IMR-90 (cell line): ENCODE data around the gene MASP2. TPM values are rescaled to one million over a fixed set of nuclear protein-coding genes. Genes with fewer than 3 reads are reported as not detected.
A peak's percentile ranks its signal among the peaks of the same experiment; 100 is the strongest.

ENCODE experiments used
- ATAC-seq: fragments of 200-7000 bp; cut with Tn5 transposase; 2 replicates; pipeline ENCODE4 v1.9.1; 2020; ENCODE audit warnings: low read depth, mild to moderate bottlenecking, moderate library complexity
- BruUV-seq: library from RNA; stranded (reverse); fragments of 400-500 nt; replicated peaks from 2 replicates; lab custom pipeline; 2021; lab: Mats Ljungman, UMichigan
- CTCF ChIA-PET: fragments of 300-600 bp; formaldehyde crosslinking; extraction: SDS; loops from one replicate; lab custom pipeline; 2021; ENCODE audit warnings: antibody characterized with exemption; lab: Yijun Ruan, JAX
- POLR2A ChIA-PET: fragments of 300-600 bp; sonication (Branson Sonifier 250); formaldehyde crosslinking; loops from one replicate; lab custom pipeline; 2022; ENCODE audit warnings: antibody characterized with exemption; ENCODE audit not compliant: unreplicated experiment; lab: Charles Lee
- DNase-seq: peaks from one replicate; pipeline ENCODE4 v3.0.0; 2013
- H2AFZ ChIP-seq: replicated peaks from 2 replicates; pipeline ENCODE3; 2013; ENCODE audit warnings: low read length, mild to moderate bottlenecking; ENCODE audit not compliant: poor library complexity
- H2AK5ac ChIP-seq: 2 replicates; pipeline ENCODE4 v1.6.1; 2013; ENCODE audit warnings: low read depth, low read length, inconsistent platforms
- H2AK9ac ChIP-seq: replicated peaks from 2 replicates; pipeline ENCODE3; 2013; ENCODE audit warnings: mild to moderate bottlenecking, low read depth, low read length, moderate library complexity; ENCODE audit not compliant: poor library complexity
- H2BK120ac ChIP-seq: 2 replicates; pipeline ENCODE4 v1.6.1; 2013; ENCODE audit warnings: low read depth, low read length, inconsistent platforms
- H2BK15ac ChIP-seq: 3 replicates; pipeline ENCODE4 v1.6.1; 2013; ENCODE audit warnings: low read depth, low read length, inconsistent platforms
- H2BK20ac ChIP-seq: 2 replicates; pipeline ENCODE4 v1.6.1; 2013; ENCODE audit warnings: low read depth, mild to moderate bottlenecking, inconsistent platforms, low read length, moderate library complexity
- H2BK5ac ChIP-seq: 2 replicates; pipeline ENCODE4 v1.6.1; 2013; ENCODE audit warnings: mild to moderate bottlenecking, low read depth, low read length, inconsistent platforms; ENCODE audit not compliant: poor library complexity, severe bottlenecking
- H3K14ac ChIP-seq: replicated peaks from 2 replicates; pipeline ENCODE4 v1.6.1; 2013; ENCODE audit warnings: low read depth, low read length, inconsistent platforms
- H3K18ac ChIP-seq: 2 replicates; pipeline ENCODE4 v1.6.1; 2013; ENCODE audit warnings: low read depth, low read length, control low read depth
- H3K23ac ChIP-seq: 2 replicates; pipeline ENCODE4 v1.6.1; 2013; ENCODE audit warnings: low read depth, low read length, inconsistent platforms
- H3K27ac ChIP-seq: 2 replicates; pipeline ENCODE4 v1.5.1; 2013; ENCODE audit warnings: mild to moderate bottlenecking, control low read depth, low read length; ENCODE audit not compliant: insufficient read depth
- H3K27me3 ChIP-seq: 2 replicates; pipeline ENCODE4 v1.6.1; 2013; ENCODE audit warnings: low read length; ENCODE audit not compliant: control insufficient read depth, insufficient read depth
- H3K36me3 ChIP-seq: 2 replicates; pipeline ENCODE4 v1.6.1; 2013; ENCODE audit warnings: low read length, mixed read lengths; ENCODE audit not compliant: control insufficient read depth, insufficient read depth
- H3K4ac ChIP-seq: 2 replicates; pipeline ENCODE4 v1.6.1; 2013; ENCODE audit warnings: low read depth, low read length, inconsistent platforms
- H3K4me1 ChIP-seq: 2 replicates; pipeline ENCODE4 v1.6.1; 2013; ENCODE audit warnings: low read length, mixed read lengths; ENCODE audit not compliant: control insufficient read depth, insufficient read depth
- H3K4me2 ChIP-seq: 2 replicates; pipeline ENCODE4 v1.6.1; 2013; ENCODE audit warnings: low read depth, mild to moderate bottlenecking, control low read depth, low read length, moderate library complexity
- H3K4me3 ChIP-seq: 2 replicates; pipeline ENCODE4 v1.5.1; 2013; ENCODE audit warnings: low read depth, mild to moderate bottlenecking, control low read depth, low read length, moderate library complexity; ENCODE audit not compliant: insufficient read depth
- H3K56ac ChIP-seq: 2 replicates; pipeline ENCODE4 v1.6.1; 2013; ENCODE audit warnings: low read length, inconsistent platforms; ENCODE audit not compliant: insufficient read depth; ENCODE audit errors: extremely low read depth
- H3K79me1 ChIP-seq, 2 experiments: 2 replicates each; pipeline ENCODE4 v1.6.1; 2013; ENCODE audit warnings: low read length in 2 of 2, inconsistent platforms in 1 of 2, low read depth in 1 of 2
- H3K9ac ChIP-seq: 2 replicates; pipeline ENCODE4 v1.6.1; 2013; ENCODE audit warnings: low read depth, low read length, control low read depth
- H3K9me1 ChIP-seq: 2 replicates; pipeline ENCODE4 v1.6.1; 2013; ENCODE audit warnings: low read length, inconsistent platforms; ENCODE audit not compliant: insufficient read depth
- H3K9me3 ChIP-seq: 2 replicates; pipeline ENCODE4 v1.6.1; 2013; ENCODE audit warnings: low read length; ENCODE audit not compliant: control insufficient read depth, insufficient read depth
- H4K20me1 ChIP-seq: 2 replicates; pipeline ENCODE4 v1.6.1; 2013; ENCODE audit warnings: low read length, inconsistent platforms; ENCODE audit not compliant: insufficient read depth
- H4K5ac ChIP-seq: 2 replicates; pipeline ENCODE4 v1.6.1; 2013; ENCODE audit warnings: mild to moderate bottlenecking, low read depth, low read length, control low read depth
- H4K8ac ChIP-seq, 2 experiments: 2 replicates each; pipeline ENCODE4 v1.6.1; 2013; ENCODE audit warnings: low read depth in 2 of 2, low read length in 2 of 2, control low read depth in 1 of 2, inconsistent platforms in 1 of 2
- H4K91ac ChIP-seq: 2 replicates; pipeline ENCODE4 v1.6.1; 2013; ENCODE audit warnings: low read depth, low read length, inconsistent platforms; ENCODE audit not compliant: insufficient read depth
- BHLHE40 ChIP-seq: fragments of 150-350 bp; IDR thresholded peaks from 2 replicates; pipeline ENCODE4 v1.6.1; 2016; ENCODE audit warnings: mild to moderate bottlenecking, low read depth, low read length
- CEBPB ChIP-seq: IDR thresholded peaks from 2 replicates; pipeline ENCODE4 v1.6.1; 2012; ENCODE audit warnings: low read depth, low read length, improper control_type of control experiment
- CHD1 ChIP-seq: IDR thresholded peaks from 2 replicates; pipeline ENCODE4 v1.6.1; 2012; ENCODE audit warnings: low read depth, low read length, improper control_type of control experiment
- ELK1 ChIP-seq: fragments of 150-350 bp; IDR thresholded peaks from 2 replicates; pipeline ENCODE4 v1.6.1; 2016; ENCODE audit warnings: low read depth, mild to moderate bottlenecking, low read length, moderate library complexity, borderline replicate concordance
- FOS ChIP-seq: fragments of 150-350 bp; IDR thresholded peaks from 2 replicates; pipeline ENCODE4 v1.6.1; 2016; ENCODE audit warnings: low read depth, low read length
- MAFK ChIP-seq: IDR thresholded peaks from 2 replicates; pipeline ENCODE4 v1.6.1; 2012; ENCODE audit warnings: low read depth, low read length, improper control_type of control experiment
- MAZ ChIP-seq: IDR thresholded peaks from 2 replicates; pipeline ENCODE4 v1.6.1; 2012; ENCODE audit warnings: low read depth, mild to moderate bottlenecking, low read length, improper control_type of control experiment, moderate library complexity, borderline replicate concordance
- MXI1 ChIP-seq: IDR thresholded peaks from 2 replicates; pipeline ENCODE4 v1.6.1; 2012; ENCODE audit warnings: low read depth, mild to moderate bottlenecking, low read length, moderate library complexity, borderline replicate concordance
- NFE2L2 ChIP-seq: fragments of 150-350 bp; IDR thresholded peaks from 2 replicates; pipeline ENCODE4 v1.6.1; 2016; ENCODE audit warnings: low read depth, mild to moderate bottlenecking, low read length
- POLR2A ChIP-seq: IDR thresholded peaks from 2 replicates; pipeline ENCODE4 v1.6.1; 2012; ENCODE audit warnings: mild to moderate bottlenecking, low read depth, low read length
- RAD21 ChIP-seq: IDR thresholded peaks from 2 replicates; pipeline ENCODE4 v1.6.1; 2012; ENCODE audit warnings: low read length, improper control_type of control experiment
- RCOR1 ChIP-seq: IDR thresholded peaks from 2 replicates; pipeline ENCODE4 v1.6.1; 2012; ENCODE audit warnings: mild to moderate bottlenecking, low read length, improper control_type of control experiment; ENCODE audit not compliant: insufficient replicate concordance
- RFX5 ChIP-seq: IDR thresholded peaks from 2 replicates; pipeline ENCODE4 v1.8.0; 2012; ENCODE audit warnings: low read depth, mild to moderate bottlenecking, low read length, moderate library complexity
- SMC3 ChIP-seq: fragments of 150-350 bp; IDR thresholded peaks from 2 replicates; pipeline ENCODE4 v1.6.1; 2016; ENCODE audit warnings: low read depth, mild to moderate bottlenecking, antibody characterized with exemption, low read length, moderate library complexity
- USF2 ChIP-seq: fragments of 150-350 bp; IDR thresholded peaks from 2 replicates; pipeline ENCODE4 v1.6.1; 2017; ENCODE audit warnings: mild to moderate bottlenecking, antibody characterized with exemption, low read length, low read depth
- WGBS, 2 experiments: methylation state at CpG; one replicate each; pipeline versions ENCODE4 v1.1.5 to v1.1.7; 2013; ENCODE audit warnings: missing lambda C conversion rate in 2 of 2; ENCODE audit not compliant: insufficient read length in 1 of 2; ENCODE audit errors: extremely low coverage in 2 of 2; 5-methylcytosine and 5-hydroxymethylcytosine counted together
- dilution Hi-C: fragments of 300-500 bp; cut with HindIII; formaldehyde crosslinking; loops from one replicate; pipeline ENCODE4 v1.14.3; 2018; ENCODE audit warnings: low sequenced_read_pairs; ENCODE audit not compliant: unreplicated experiment
- in situ Hi-C: fragments of 300-500 bp; cut with MboI; formaldehyde crosslinking; loops from 3 replicates; pipeline ENCODE4 v1.14.3; 2019; ENCODE audit warnings: low sequenced_read_pairs, inconsistent platforms, mixed read lengths
- intact Hi-C: fragments of 100-400 bp; cut with micrococcal nuclease; formaldehyde crosslinking; loops from 2 replicates; pipeline ENCODE4 v1.10.0; 2022
- polyA plus RNA-seq, 3 experiments: library from polyadenylated mRNA; depleted of rRNA; stranded (reverse); fragments of >200 nt; gene quantifications; 2 replicates each; pipeline ENCODE4 v1.2.3, GENCODE V29; 2012; ENCODE audit warnings: low replicate concordance in 1 of 3
- total RNA-seq: library from RNA; depleted of rRNA; stranded (reverse); fragments of >200 nt; gene quantifications from 2 replicates; pipeline ENCODE4 v1.2.3, GENCODE V29; 2012

Gene MASP2
- total and polyA plus RNA-seq, 2 of the 4 experiments (the other 2 are of a cell fraction) = 0.03 TPM; not detected in 1

- TF ChIP-seq RCOR1 = no peak
- TF ChIP-seq RFX5 = no peak
- TF ChIP-seq CHD1 = peak; percentile 99; the same call in 1 of the 2 replicates
Observed at GRCh38 chr1:11012260-11013159, 34.5 kb downstream of the MASP2 start, which contains the start of gene TARDBP (continued).

GRCh38 chr1:11000526-11000925 is 46.5 kb downstream of the MASP2 start:
- ATAC-seq (no peak), DNase-seq (no peak)
- intact Hi-C loops = no loop called here
- BruUV-seq = no TSS peak
- H3K27me3 ChIP-seq = no peaks in the 10 kb centered on the region
- no peak overlapping the region for H3K14ac ChIP-seq
- H3K36me3 ChIP-seq = no peaks in the 10 kb centered on the region
- no peak overlapping the region for H4K8ac ChIP-seq
- H3K4ac ChIP-seq = no peak overlapping the region
- in situ Hi-C loops = no loop called here
- H3K9me3 ChIP-seq = no peaks in the 10 kb centered on the region
- H4K91ac ChIP-seq = no peak overlapping the region
- dilution Hi-C loops = no loop called here
- no peak overlapping the region for H2BK15ac ChIP-seq
- H2BK20ac ChIP-seq = no peak overlapping the region
- no peak overlapping the region for H2AK9ac ChIP-seq
- H3K23ac ChIP-seq = no peak overlapping the region
- H4K20me1 ChIP-seq = no peaks in the 10 kb centered on the region
- H3K18ac ChIP-seq = no peak overlapping the region
- H3K4me2 ChIP-seq = no peak overlapping the region
- H3K9ac ChIP-seq = no peak overlapping the region
- H2AFZ ChIP-seq = no peak overlapping the region
- H3K9me1 ChIP-seq = no peaks in the 10 kb centered on the region
- no CpG with 5 or more reads among the region's 1 CpG for WGBS, 2 experiments
- no peak overlapping the region for H2BK5ac ChIP-seq
- H3K4me1 ChIP-seq = no peaks in the 10 kb centered on the region
- ChIA-PET POLR2A (no interaction called here), CTCF (no interaction called here)
- no peak overlapping the region for H2BK120ac ChIP-seq
- no peaks in the 10 kb centered on the region for H3K79me1 ChIP-seq
- no peak overlapping the region for H3K27ac ChIP-seq
- H4K5ac ChIP-seq = no peak overlapping the region
- no peak overlapping the region for H3K56ac ChIP-seq
- H3K4me3 ChIP-seq = no peak overlapping the region
- no peak overlapping the region for H2AK5ac ChIP-seq
- TF ChIP-seq CEBPB (no peak), SMC3 (no peak), CHD1 (no peak), NFE2L2 (no peak), POLR2A (no peak), MXI1 (no peak), BHLHE40 (no peak), MAFK (no peak), USF2 (no peak), RAD21 (no peak), RCOR1 (no peak), ELK1 (no peak), MAZ (no peak), RFX5 (no peak), FOS (no peak)
